Activated CD4-positive, alpha-beta T cell treated with anti-CD3 and anti-CD28 coated beads, Interleukin-2, amount 10 ng/mL, durations not matched to agents 24 days and 14 days (primary cell): ENCODE data around the gene SULT1B1. TPM values are rescaled to one million over a fixed set of nuclear protein-coding genes. Genes with fewer than 3 reads are reported as not detected.

Experiments used
- DNase-seq: peaks from one replicate; pipeline ENCODE4 v3.0.0; 2022
- H3K27ac Mint-ChIP-seq: one replicate; pipeline ENCODE4 v1.8.0; 2022; ENCODE audit warnings: mild to moderate bottlenecking, mixed read lengths
- H3K27me3 Mint-ChIP-seq: one replicate; pipeline ENCODE4 v1.8.0; 2022; ENCODE audit warnings: mixed read lengths
- H3K36me3 Mint-ChIP-seq: one replicate; pipeline ENCODE4 v1.8.0; 2022; ENCODE audit warnings: low read depth, mild to moderate bottlenecking, mixed read lengths
- H3K4me1 Mint-ChIP-seq: one replicate; pipeline ENCODE4 v1.8.0; 2021; ENCODE audit warnings: mixed read lengths
- H3K4me3 Mint-ChIP-seq: one replicate; pipeline ENCODE4 v1.8.0; 2022; ENCODE audit warnings: mild to moderate bottlenecking, moderate library complexity, mixed read lengths
- H3K9me3 Mint-ChIP-seq: one replicate; pipeline ENCODE4 v1.8.0; 2021; ENCODE audit warnings: mixed read lengths
- intact Hi-C: fragments of 100-400 bp; cut with micrococcal nuclease; formaldehyde crosslinking; loops from one replicate; pipeline ENCODE4 v1.15.1; 2023
- total RNA-seq: library from RNA; stranded (reverse); gene quantifications from 2 replicates; pipeline ENCODE4 v1.2.3, GENCODE V29; 2022

The SULT1B1 gene
- total RNA-seq, 1 donor from 2014 or later: 0.23 TPM

- no peak overlapping the region for H3K27ac Mint-ChIP-seq
- no peaks in the 10 kb centered on the region for H3K27me3 Mint-ChIP-seq
- DNase-seq: no peak
- no peak overlapping the region for H3K4me3 Mint-ChIP-seq
- H3K4me1 Mint-ChIP-seq: no peaks in the 10 kb centered on the region
- H3K36me3 Mint-ChIP-seq: no peaks in the 10 kb centered on the region
- intact Hi-C loops: no loop called here
- H3K9me3 Mint-ChIP-seq: no peaks in the 10 kb centered on the region
These were observed 28.6 kb downstream of the SULT1B1 start for GRCh38 chr4:69731847-69732246.

- DNase-seq: no peak
- Mint-ChIP-seq H3K4me1 (no peaks in the 10 kb centered on the region), H3K4me3 (no peak overlapping the region), H3K27ac (no peak overlapping the region), H3K9me3 (no peaks in the 10 kb centered on the region), H3K27me3 (no peaks in the 10 kb centered on the region), H3K36me3 (no peaks in the 10 kb centered on the region)
- intact Hi-C loops: no loop called here
These were observed 29.2 kb downstream of the SULT1B1 start for GRCh38 chr4:69731241-69731640.

- no peaks in the 10 kb centered on the region for H3K4me1 Mint-ChIP-seq
- intact Hi-C loops: no loop called here
- peaks cover 3% of the 10 kb centered on the region for H3K9me3 Mint-ChIP-seq
- H3K27me3 Mint-ChIP-seq: no peaks in the 10 kb centered on the region
- H3K27ac Mint-ChIP-seq: no peak overlapping the region
- H3K36me3 Mint-ChIP-seq: no peaks in the 10 kb centered on the region
- DNase-seq: no peak
- no peak overlapping the region for H3K4me3 Mint-ChIP-seq
These were observed 30.4 kb downstream of the SULT1B1 start for GRCh38 chr4:69730002-69730401.

- Mint-ChIP-seq H3K4me1 (no peaks in the 10 kb centered on the region), H3K4me3 (no peak overlapping the region), H3K36me3 (no peaks in the 10 kb centered on the region), H3K27ac (no peak overlapping the region), H3K27me3 (no peaks in the 10 kb centered on the region), H3K9me3 (peaks cover 3% of the 10 kb centered on the region)
- intact Hi-C loops: no loop called here
- DNase-seq: no peak
These were observed 32.5 kb downstream of the SULT1B1 start for GRCh38 chr4:69727926-69728325.

- intact Hi-C loops: no loop called here
- DNase-seq: no peak
- H3K9me3 Mint-ChIP-seq: peaks cover 3% of the 10 kb centered on the region
- no peak overlapping the region for H3K27ac Mint-ChIP-seq
- H3K36me3 Mint-ChIP-seq: no peaks in the 10 kb centered on the region
- H3K4me3 Mint-ChIP-seq: no peak overlapping the region
- H3K4me1 Mint-ChIP-seq: no peaks in the 10 kb centered on the region
- H3K27me3 Mint-ChIP-seq: no peaks in the 10 kb centered on the region
These were observed 33.0 kb downstream of the SULT1B1 start for GRCh38 chr4:69727426-69727825.

GRCh38 chr4:69726971-69727370, 33.4 kb downstream of the SULT1B1 start:
- H3K36me3 Mint-ChIP-seq: no peaks in the 10 kb centered on the region
- H3K4me3 Mint-ChIP-seq: no peak overlapping the region
- no peaks in the 10 kb centered on the region for H3K4me1 Mint-ChIP-seq
- no peaks in the 10 kb centered on the region for H3K27me3 Mint-ChIP-seq
- H3K9me3 Mint-ChIP-seq: peaks cover 3% of the 10 kb centered on the region
- no peak overlapping the region for H3K27ac Mint-ChIP-seq
- DNase-seq: no peak
- intact Hi-C loops: no loop called here

GRCh38 chr4:69718396-69719271, 41.8 kb downstream of the SULT1B1 start:
- Mint-ChIP-seq H3K9me3 (no peaks in the 10 kb centered on the region), H3K27me3 (no peaks in the 10 kb centered on the region), H3K36me3 (no peaks in the 10 kb centered on the region), H3K4me3 (no peak overlapping the region), H3K27ac (no peak overlapping the region), H3K4me1 (no peaks in the 10 kb centered on the region)
- intact Hi-C loops: no loop called here
- DNase-seq: no peak

- H3K36me3 Mint-ChIP-seq: no peaks in the 10 kb centered on the region
- no peaks in the 10 kb centered on the region for H3K9me3 Mint-ChIP-seq
- H3K4me1 Mint-ChIP-seq: no peaks in the 10 kb centered on the region
- no peak for DNase-seq
- H3K27ac Mint-ChIP-seq: no peak overlapping the region
- intact Hi-C loops: no loop called here
- H3K27me3 Mint-ChIP-seq: no peaks in the 10 kb centered on the region
- H3K4me3 Mint-ChIP-seq: no peak overlapping the region
These were observed 42.6 kb downstream of the SULT1B1 start for GRCh38 chr4:69717778-69718177.

GRCh38 chr4:69716654-69717053, 43.8 kb downstream of the SULT1B1 start:
- H3K9me3 Mint-ChIP-seq: no peaks in the 10 kb centered on the region
- no peaks in the 10 kb centered on the region for H3K4me1 Mint-ChIP-seq
- no peaks in the 10 kb centered on the region for H3K36me3 Mint-ChIP-seq
- no peak overlapping the region for H3K27ac Mint-ChIP-seq
- H3K27me3 Mint-ChIP-seq: no peaks in the 10 kb centered on the region
- no peak overlapping the region for H3K4me3 Mint-ChIP-seq
- DNase-seq: no peak
- intact Hi-C loops: no loop called here

- Mint-ChIP-seq H3K27ac (no peak overlapping the region), H3K9me3 (no peaks in the 10 kb centered on the region), H3K4me3 (no peak overlapping the region), H3K4me1 (no peaks in the 10 kb centered on the region), H3K36me3 (no peaks in the 10 kb centered on the region), H3K27me3 (no peaks in the 10 kb centered on the region)
- intact Hi-C loops: no loop called here
- no peak for DNase-seq
These were observed 46.3 kb downstream of the SULT1B1 start for GRCh38 chr4:69714086-69714485.

- DNase-seq: no peak
- Mint-ChIP-seq H3K4me3 (no peak overlapping the region), H3K9me3 (no peaks in the 10 kb centered on the region), H3K27me3 (no peaks in the 10 kb centered on the region), H3K36me3 (no peaks in the 10 kb centered on the region), H3K27ac (no peak overlapping the region), H3K4me1 (no peaks in the 10 kb centered on the region)
- intact Hi-C loops: no loop called here
These were observed 46.8 kb downstream of the SULT1B1 start for GRCh38 chr4:69713593-69713992.

GRCh38 chr4:69710580-69710979, 49.8 kb downstream of the SULT1B1 start:
- no peaks in the 10 kb centered on the region for H3K27me3 Mint-ChIP-seq
- H3K4me3 Mint-ChIP-seq: no peak overlapping the region
- no peaks in the 10 kb centered on the region for H3K4me1 Mint-ChIP-seq
- no peaks in the 10 kb centered on the region for H3K36me3 Mint-ChIP-seq
- intact Hi-C loops: no loop called here
- DNase-seq: no peak
- no peaks in the 10 kb centered on the region for H3K9me3 Mint-ChIP-seq
- H3K27ac Mint-ChIP-seq: no peak overlapping the region

GRCh38 chr4:69708211-69708610, 52.2 kb downstream of the SULT1B1 start:
- H3K4me3 Mint-ChIP-seq: no peak overlapping the region
- H3K36me3 Mint-ChIP-seq: no peaks in the 10 kb centered on the region
- no peak overlapping the region for H3K27ac Mint-ChIP-seq
- no peaks in the 10 kb centered on the region for H3K27me3 Mint-ChIP-seq
- H3K4me1 Mint-ChIP-seq: no peaks in the 10 kb centered on the region
- DNase-seq: no peak
- intact Hi-C loops: no loop called here
- H3K9me3 Mint-ChIP-seq: no peaks in the 10 kb centered on the region

- DNase-seq: no peak
- no peaks in the 10 kb centered on the region for H3K9me3 Mint-ChIP-seq
- H3K27me3 Mint-ChIP-seq: no peaks in the 10 kb centered on the region
- intact Hi-C loops: no loop called here
- H3K4me3 Mint-ChIP-seq: no peak overlapping the region
- no peaks in the 10 kb centered on the region for H3K4me1 Mint-ChIP-seq
- no peaks in the 10 kb centered on the region for H3K36me3 Mint-ChIP-seq
- no peak overlapping the region for H3K27ac Mint-ChIP-seq
These were observed 52.6 kb downstream of the SULT1B1 start for GRCh38 chr4:69707807-69708206.

- Mint-ChIP-seq H3K27ac (no peak overlapping the region), H3K27me3 (no peaks in the 10 kb centered on the region), H3K4me3 (no peak overlapping the region), H3K9me3 (no peaks in the 10 kb centered on the region), H3K4me1 (no peaks in the 10 kb centered on the region), H3K36me3 (no peaks in the 10 kb centered on the region)
- DNase-seq: no peak
- intact Hi-C loops: no loop called here
These were observed 58.2 kb downstream of the SULT1B1 start for GRCh38 chr4:69702201-69702600.
